ENCODE measurements around the gene MFSD6.
"Not testable (repeated sequence)": the region's sequence is repeated elsewhere in the genome, so short reads cannot be mapped to it uniquely, and the experiment has no call there.

The MFSD6 gene

GRCh38 chr2:190466819-190467446 is 58.8 kb downstream of the MFSD6 start:
- DNase-seq (ENCODE audit: low spot score), result no peak

GRCh38 chr2:190467575-190468083 is 59.5 kb downstream of the MFSD6 start:
- DNase-seq (ENCODE audit: low spot score), result no peak

- not testable (repeated sequence) for DNase-seq (ENCODE audit: low spot score)
Measured at GRCh38 chr2:190468354-190468753, 60.2 kb downstream of the MFSD6 start.

GRCh38 chr2:190468814-190469569 is 60.8 kb downstream of the MFSD6 start:
- peak; percentile 92 for DNase-seq (ENCODE audit: low spot score)

GRCh38 chr2:190469771-190470170 is 61.6 kb downstream of the MFSD6 start:
- peak; percentile 50 for DNase-seq (ENCODE audit: low spot score)

GRCh38 chr2:190470256-190470826 is 62.2 kb downstream of the MFSD6 start:
- no peak for DNase-seq (ENCODE audit: low spot score)

GRCh38 chr2:190477661-190478454 is 69.7 kb downstream of the MFSD6 start:
- DNase-seq (ENCODE audit: low spot score), result no peak

- no peak for DNase-seq (ENCODE audit: low spot score)
Measured at GRCh38 chr2:190478572-190479195, 70.5 kb downstream of the MFSD6 start.

- no peak for DNase-seq (ENCODE audit: low spot score)
Measured at GRCh38 chr2:190481339-190481738, 73.2 kb downstream of the MFSD6 start.

GRCh38 chr2:190482451-190482850 is 74.3 kb downstream of the MFSD6 start:
- DNase-seq (ENCODE audit: low spot score), result no peak

GRCh38 chr2:190486037-190486623 is 78.0 kb downstream of the MFSD6 start:
- peak; percentile 35 for DNase-seq (ENCODE audit: low spot score)

- no peak for DNase-seq (ENCODE audit: low spot score)
Measured at GRCh38 chr2:190488516-190489233, 80.5 kb downstream of the MFSD6 start.

GRCh38 chr2:190489475-190489874 is 81.3 kb downstream of the MFSD6 start:
- DNase-seq (ENCODE audit: low spot score), result no peak

- DNase-seq (ENCODE audit: low spot score), result no peak
Measured at GRCh38 chr2:190490502-190490901, 82.3 kb downstream of the MFSD6 start.

GRCh38 chr2:190493095-190493494 is 84.9 kb downstream of the MFSD6 start:
- DNase-seq (ENCODE audit: low spot score), result no peak

- DNase-seq (ENCODE audit: low spot score), result not testable (repeated sequence)
Measured at GRCh38 chr2:190494600-190495227, 86.6 kb downstream of the MFSD6 start.

GRCh38 chr2:190497428-190497827 is 89.3 kb downstream of the MFSD6 start:
- no peak for DNase-seq (ENCODE audit: low spot score)

- DNase-seq (ENCODE audit: low spot score), result no peak
Measured at GRCh38 chr2:190499273-190499672, 91.1 kb downstream of the MFSD6 start.

- no peak for DNase-seq (ENCODE audit: low spot score)
Measured at GRCh38 chr2:190500054-190500502, 91.9 kb downstream of the MFSD6 start.

GRCh38 chr2:190501231-190501630 is 93.1 kb downstream of the MFSD6 start:
- DNase-seq (ENCODE audit: low spot score), result no peak
